Stimulated activated CD8-positive, alpha-beta memory T cell treated with anti-CD3 and anti-CD28 coated beads, Interleukin-12 subunit alpha, Interleukin-12 subunit beta, amount 100 ng/mL, for 24 hours (primary cell): Measurements from ENCODE around the gene TPPP2.

Experiments used
- DNase-seq: peaks from one replicate; pipeline ENCODE4 v3.0.0-alpha.2; 2020; ENCODE audit errors: extremely low read depth

Gene TPPP2

GRCh38 chr14:21077672-21078071 lies 47.7 kb downstream of the TPPP2 start:
- DNase-seq = no peak

GRCh38 chr14:21078287-21078686 lies 48.3 kb downstream of the TPPP2 start:
- no peak for DNase-seq

GRCh38 chr14:21078726-21079125 lies 48.7 kb downstream of the TPPP2 start:
- DNase-seq = no peak

DNA sequence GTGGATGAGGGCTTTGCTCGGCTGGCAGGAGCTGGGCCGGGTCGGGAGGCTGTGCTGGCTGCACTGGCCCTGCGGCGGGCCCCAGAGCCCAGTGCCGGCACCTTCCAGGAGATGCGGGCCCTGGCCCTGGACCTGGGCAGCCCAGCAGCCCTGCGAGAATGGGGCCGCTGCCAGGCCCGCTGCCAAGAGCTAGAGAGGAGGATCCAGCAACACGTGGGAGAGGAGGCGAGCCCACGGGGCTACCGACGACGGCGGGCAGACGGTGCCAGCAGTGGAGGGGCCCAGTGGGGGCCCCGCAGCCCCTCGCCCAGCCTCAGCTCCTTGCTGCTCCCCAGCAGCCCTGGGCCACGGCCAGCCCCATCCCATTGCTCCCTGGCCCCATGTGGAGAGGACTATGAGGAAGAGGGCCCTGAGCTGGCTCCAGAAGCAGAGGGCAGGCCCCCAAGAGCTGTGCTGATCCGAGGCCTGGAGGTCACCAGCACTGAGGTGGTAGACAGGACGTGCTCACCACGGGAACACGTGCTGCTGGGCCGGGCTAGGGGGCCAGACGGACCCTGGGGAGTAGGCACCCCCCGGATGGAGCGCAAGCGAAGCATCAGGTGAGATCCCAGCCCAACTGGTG lies 51.6 kb downstream of the TPPP2 start:
- DNase-seq = no peak
